Cardiac fibroblast (primary cell): Measurements from ENCODE around the gene MAPKAPK2.

Experiments used
- DNase-seq, 2 donors: peaks; one replicate each; pipeline versions ENCODE4 v3.0.0 to v3.0.0-alpha.2; 2010; ENCODE audit warnings: low read depth in 2 of 2
- H3K4me3 ChIP-seq, 2 donors: replicated peaks in 1 of 2; 1 replicate in 1 of 2; 2 replicates in 1 of 2; pipeline ENCODE4 v1.5.1; 2011; ENCODE audit warnings: low read depth in 2 of 2, low read length in 2 of 2, mild to moderate bottlenecking in 2 of 2, moderate library complexity in 1 of 2
- TF ChIP-seq, protein P1 (sequence below): IDR thresholded peaks from one replicate; pipeline ENCODE4 v1.5.1; 2011; ENCODE audit warnings: low read depth, mild to moderate bottlenecking, low read length, inconsistent platforms

The MAPKAPK2 gene

DNA sequence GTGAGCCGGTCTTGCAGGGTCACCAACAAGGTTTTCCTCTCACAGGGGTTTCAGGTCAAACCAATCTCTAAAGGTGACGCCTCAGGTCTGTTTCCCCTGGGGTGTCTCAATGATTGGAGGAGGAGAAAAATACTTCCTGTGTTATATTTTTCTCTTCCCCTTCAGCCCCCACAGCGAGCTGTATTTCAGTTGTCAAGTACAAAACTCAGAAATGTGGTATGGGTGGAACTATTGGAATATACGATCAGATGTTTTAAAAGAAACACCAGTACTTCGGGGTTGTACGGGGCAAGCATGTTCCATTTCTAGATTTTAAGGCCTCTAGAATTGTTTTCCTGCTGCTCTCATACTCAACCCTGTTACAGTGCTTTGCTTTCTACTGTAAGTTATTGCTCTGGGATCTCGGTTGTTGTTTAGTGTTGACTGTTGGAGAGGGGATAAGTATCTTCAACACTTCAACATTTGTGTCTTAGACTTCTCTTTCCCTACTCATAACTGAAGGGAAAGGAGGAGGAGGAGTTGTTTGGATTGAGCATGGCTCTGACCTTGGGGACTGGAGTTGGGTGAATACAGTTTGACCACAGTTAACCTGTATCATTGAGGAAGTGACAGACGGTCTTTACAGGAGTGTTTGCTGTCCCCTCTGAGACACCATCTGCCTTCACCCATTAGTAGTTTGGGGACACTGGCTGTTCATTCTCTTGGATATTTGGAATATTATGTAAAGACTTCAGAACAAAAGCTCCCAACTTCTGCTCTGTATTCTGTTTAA lies 2.0 kb downstream of the MAPKAPK2 start:
- TF ChIP-seq, protein P1, sequence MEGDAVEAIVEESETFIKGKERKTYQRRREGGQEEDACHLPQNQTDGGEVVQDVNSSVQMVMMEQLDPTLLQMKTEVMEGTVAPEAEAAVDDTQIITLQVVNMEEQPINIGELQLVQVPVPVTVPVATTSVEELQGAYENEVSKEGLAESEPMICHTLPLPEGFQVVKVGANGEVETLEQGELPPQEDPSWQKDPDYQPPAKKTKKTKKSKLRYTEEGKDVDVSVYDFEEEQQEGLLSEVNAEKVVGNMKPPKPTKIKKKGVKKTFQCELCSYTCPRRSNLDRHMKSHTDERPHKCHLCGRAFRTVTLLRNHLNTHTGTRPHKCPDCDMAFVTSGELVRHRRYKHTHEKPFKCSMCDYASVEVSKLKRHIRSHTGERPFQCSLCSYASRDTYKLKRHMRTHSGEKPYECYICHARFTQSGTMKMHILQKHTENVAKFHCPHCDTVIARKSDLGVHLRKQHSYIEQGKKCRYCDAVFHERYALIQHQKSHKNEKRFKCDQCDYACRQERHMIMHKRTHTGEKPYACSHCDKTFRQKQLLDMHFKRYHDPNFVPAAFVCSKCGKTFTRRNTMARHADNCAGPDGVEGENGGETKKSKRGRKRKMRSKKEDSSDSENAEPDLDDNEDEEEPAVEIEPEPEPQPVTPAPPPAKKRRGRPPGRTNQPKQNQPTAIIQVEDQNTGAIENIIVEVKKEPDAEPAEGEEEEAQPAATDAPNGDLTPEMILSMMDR: no peak
- DNase-seq: no peak
- H3K4me3 ChIP-seq: peak overlapping the region; percentile 87 to 89

DNA sequence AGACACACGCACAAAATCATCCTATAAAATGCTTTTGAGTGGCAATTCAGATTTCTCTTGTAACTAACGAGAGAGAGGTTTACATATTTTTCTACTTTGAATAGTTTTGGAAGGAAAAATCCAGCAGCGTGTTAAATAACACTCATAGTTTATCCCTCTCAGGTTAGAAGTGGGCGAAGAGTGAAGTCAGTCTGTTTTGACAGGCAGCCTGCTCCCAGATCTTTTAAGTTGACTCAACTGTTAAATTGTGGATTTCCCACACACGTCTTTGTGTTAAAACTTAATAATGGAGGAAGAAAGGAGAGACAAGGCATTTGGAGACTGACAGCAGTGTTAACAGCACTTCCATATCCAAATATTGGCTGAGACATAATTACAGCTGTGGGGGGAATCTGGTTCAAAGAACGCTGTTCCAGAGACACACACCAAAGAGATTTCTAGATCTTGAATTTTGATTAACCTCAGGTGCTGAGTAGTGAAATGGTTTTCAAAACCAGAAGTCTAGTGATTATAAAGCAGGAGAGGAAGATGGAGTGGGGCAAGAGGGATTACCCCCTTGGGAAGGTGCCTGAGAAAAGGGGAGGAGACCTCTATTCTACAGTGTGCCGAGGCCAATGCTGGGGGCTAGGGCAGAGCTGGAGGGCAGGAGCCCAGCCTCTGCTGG lies 2.7 kb downstream of the MAPKAPK2 start:
- H3K4me3 ChIP-seq: peak overlapping the region; percentile 3 to 87
- no peak for DNase-seq
- TF ChIP-seq, protein P1: no peak

DNA sequence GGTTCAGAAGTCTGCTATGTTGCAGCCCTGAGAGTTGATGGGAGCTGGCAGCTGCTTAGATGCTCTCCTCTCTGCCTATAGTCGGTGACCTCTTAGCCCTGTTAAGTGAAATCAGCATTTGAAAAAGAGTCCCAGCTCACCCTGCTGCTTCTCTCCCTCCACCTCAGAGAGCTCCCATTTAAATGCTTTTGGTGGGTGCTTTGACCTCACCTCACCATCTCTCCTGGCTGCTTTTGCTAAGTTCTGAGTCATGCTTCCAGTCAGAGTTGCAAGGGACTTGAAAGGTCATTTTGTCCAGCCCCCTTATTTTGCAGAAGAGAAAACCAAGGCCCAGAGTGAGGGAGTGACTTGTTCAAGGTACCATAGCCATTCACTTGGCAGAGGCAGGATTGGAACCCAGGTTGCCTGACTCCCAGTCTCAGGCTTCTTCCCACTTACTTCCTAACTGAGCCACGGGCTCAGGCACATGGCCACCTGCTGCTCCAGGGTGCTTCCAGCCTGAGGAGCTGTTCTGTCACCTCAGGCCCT lies 3.3 kb downstream of the MAPKAPK2 start:
- DNase-seq: peak; percentile 54 to 56
- TF ChIP-seq, protein P1: no peak
- H3K4me3 ChIP-seq: peak overlapping the region in 1 of 2 donors; percentile 3

DNA sequence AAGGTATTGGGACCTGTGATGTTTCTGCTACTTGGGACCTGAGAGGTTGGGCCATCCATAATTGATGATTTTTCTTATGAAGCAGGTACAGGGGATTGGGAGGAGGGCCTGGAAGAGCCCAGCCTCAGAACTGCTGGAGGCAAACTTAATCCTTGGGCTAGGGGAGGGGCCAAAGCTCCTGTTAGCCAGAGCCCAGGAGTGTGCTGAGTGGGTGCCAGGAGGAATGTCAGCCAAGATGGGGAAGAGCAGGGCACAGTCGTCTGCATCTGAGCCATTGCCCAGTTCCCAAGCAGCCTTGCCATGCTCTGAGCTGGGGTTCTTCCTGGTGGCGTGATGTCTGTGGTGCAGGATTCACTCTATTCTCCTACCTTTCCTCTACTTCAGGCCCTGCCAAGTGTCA lies 5.8 kb downstream of the MAPKAPK2 start:
- TF ChIP-seq, protein P1: no peak
- no peak for DNase-seq
- H3K4me3 ChIP-seq: no peak overlapping the region

DNA sequence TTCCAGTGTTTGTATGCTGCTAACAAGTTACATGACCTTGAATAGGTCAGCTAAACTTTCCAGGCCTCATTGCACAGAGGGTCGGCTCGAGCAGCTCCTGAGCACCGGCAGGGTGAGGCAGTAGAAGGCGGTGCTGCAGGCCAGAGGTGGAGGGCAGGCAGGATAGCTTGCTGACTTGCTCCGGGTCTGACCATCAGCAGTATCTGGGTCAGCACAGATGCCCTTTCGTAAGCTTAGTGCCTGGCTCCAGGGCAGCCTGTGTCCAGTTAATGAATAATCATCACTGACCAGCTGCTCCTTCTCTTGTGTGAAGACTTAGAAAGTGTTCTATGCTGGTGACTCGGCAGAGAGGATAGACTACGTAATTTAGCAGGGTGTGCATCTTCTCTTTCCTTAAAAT lies 6.9 kb downstream of the MAPKAPK2 start:
- peak in 1 of 2 donors; percentile 29 for DNase-seq
- no peak overlapping the region for H3K4me3 ChIP-seq
- TF ChIP-seq, protein P1: no peak

DNA sequence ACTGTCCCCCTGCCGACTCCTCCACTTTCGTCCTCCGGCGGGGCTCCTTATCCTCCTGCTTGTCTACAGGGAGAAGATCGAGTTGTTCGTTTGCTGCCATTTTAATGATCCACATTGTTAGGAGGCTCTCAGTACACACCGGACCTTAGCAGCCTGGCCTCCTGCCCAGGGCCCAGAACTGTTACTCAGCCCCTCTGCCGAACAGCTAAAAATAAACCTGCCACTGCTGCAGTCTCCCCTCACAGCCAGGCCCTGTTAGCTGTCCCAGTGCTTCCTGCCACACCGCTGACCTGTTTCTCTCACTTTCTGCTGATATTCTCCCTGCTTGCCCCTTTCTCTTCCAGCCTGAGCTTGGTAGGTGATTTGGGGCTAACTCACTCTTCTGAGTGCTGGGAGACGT lies 8.3 kb downstream of the MAPKAPK2 start:
- DNase-seq: peak; percentile 80 to 84
- H3K4me3 ChIP-seq: peak overlapping the region in 1 of 2 donors; percentile 18
- TF ChIP-seq, protein P1: no peak
